Caco-2 (cell line): ENCODE data around the gene TENM4. TPM values are rescaled to one million over a fixed set of nuclear protein-coding genes. Genes with fewer than 3 reads are reported as not detected.

Source experiments
- BruUV-seq: library from RNA; stranded (reverse); fragments of 400-500 nt; replicated peaks from 2 replicates; lab custom pipeline; 2021; lab: Mats Ljungman, UMichigan
- CTCF ChIA-PET: fragments of 300-600 bp; sonication (Branson Sonifier 250); formaldehyde crosslinking; loops from one replicate; lab custom pipeline; 2022; ENCODE audit warnings: antibody characterized with exemption; lab: Charles Lee
- POLR2A ChIA-PET: fragments of 300-600 bp; sonication (Branson Sonifier 250); formaldehyde crosslinking; loops from one replicate; lab custom pipeline; 2022; ENCODE audit warnings: antibody characterized with exemption; lab: Charles Lee
- DNase-seq, 2 experiments: peaks; one replicate each; pipeline versions ENCODE4 v3.0.0 to v3.0.0-alpha.2; 2020 to 2022
- H3K27me3 ChIP-seq: replicated peaks from 2 replicates; pipeline ENCODE4 v1.6.0; 2011; ENCODE audit warnings: low read length; ENCODE audit not compliant: control insufficient read depth, insufficient read depth
- H3K36me3 ChIP-seq: 2 replicates; pipeline ENCODE4 v1.5.1; 2011; ENCODE audit warnings: low read length; ENCODE audit not compliant: control insufficient read depth, insufficient read depth
- H3K4me1 ChIP-seq: fragments of 250-450 bp; sonication (Bioruptor Pico); 2 replicates; pipeline ENCODE4 v1.5.1; 2020; ENCODE audit warnings: mild to moderate bottlenecking
- H3K4me3 ChIP-seq: 2 replicates; pipeline ENCODE4 v1.5.1; 2011; ENCODE audit warnings: low read depth, mild to moderate bottlenecking, control low read depth, low read length
- H3K9me3 ChIP-seq: fragments of 250-450 bp; sonication (Bioruptor Pico); 2 replicates; pipeline ENCODE4 v1.5.1; 2020; ENCODE audit warnings: mild to moderate bottlenecking, moderate library complexity
- H3K27ac Mint-ChIP-seq: one replicate; pipeline ENCODE4 v1.8.0; 2022; ENCODE audit warnings: mixed read lengths; ENCODE audit not compliant: unreplicated experiment
- H3K27me3 Mint-ChIP-seq: one replicate; pipeline ENCODE4 v1.8.0; 2022; ENCODE audit warnings: mixed read lengths; ENCODE audit not compliant: insufficient read depth, unreplicated experiment
- H3K36me3 Mint-ChIP-seq: one replicate; pipeline ENCODE4 v1.8.0; 2022; ENCODE audit warnings: mild to moderate bottlenecking, mixed read lengths; ENCODE audit not compliant: insufficient read depth, unreplicated experiment
- H3K4me1 Mint-ChIP-seq: one replicate; pipeline ENCODE4 v1.8.0; 2022; ENCODE audit warnings: low read depth, mixed read lengths; ENCODE audit not compliant: unreplicated experiment
- H3K4me3 Mint-ChIP-seq: one replicate; pipeline ENCODE4 v1.8.0; 2022; ENCODE audit warnings: mild to moderate bottlenecking, moderate library complexity, mixed read lengths; ENCODE audit not compliant: unreplicated experiment
- H3K9me3 Mint-ChIP-seq: one replicate; pipeline ENCODE4 v1.8.0; 2022; ENCODE audit warnings: mixed read lengths; ENCODE audit not compliant: unreplicated experiment
- intact Hi-C: fragments of 100-400 bp; cut with micrococcal nuclease; formaldehyde crosslinking; loops from one replicate; pipeline ENCODE4 v1.10.0; 2022; ENCODE audit not compliant: unreplicated experiment
- total RNA-seq: library from RNA; stranded (reverse); gene quantifications from 2 replicates; pipeline ENCODE4 v1.2.3, GENCODE V29; 2022
- TF ChIP-seq, protein P1 (sequence below), 2 experiments: fragments of 200-600 bp in 1 of 2; IDR thresholded peaks; 1 replicate in 1 of 2; 2 replicates in 1 of 2; pipeline versions ENCODE4 v1.5.1 to v1.8.0; 2011 to 2022; ENCODE audit warnings: antibody characterized with exemption in 1 of 2, control low read depth in 1 of 2, inconsistent platforms in 1 of 2, low read depth in 1 of 2, low read length in 1 of 2, mild to moderate bottlenecking in 1 of 2, moderate library complexity in 1 of 2; ENCODE audit not compliant: insufficient read depth in 1 of 2, severe bottlenecking in 1 of 2, unreplicated experiment in 1 of 2

The TENM4 gene
- total RNA-seq, 1 experiment from 2014 or later, result 1.1 TPM

- TF ChIP-seq, protein P1, sequence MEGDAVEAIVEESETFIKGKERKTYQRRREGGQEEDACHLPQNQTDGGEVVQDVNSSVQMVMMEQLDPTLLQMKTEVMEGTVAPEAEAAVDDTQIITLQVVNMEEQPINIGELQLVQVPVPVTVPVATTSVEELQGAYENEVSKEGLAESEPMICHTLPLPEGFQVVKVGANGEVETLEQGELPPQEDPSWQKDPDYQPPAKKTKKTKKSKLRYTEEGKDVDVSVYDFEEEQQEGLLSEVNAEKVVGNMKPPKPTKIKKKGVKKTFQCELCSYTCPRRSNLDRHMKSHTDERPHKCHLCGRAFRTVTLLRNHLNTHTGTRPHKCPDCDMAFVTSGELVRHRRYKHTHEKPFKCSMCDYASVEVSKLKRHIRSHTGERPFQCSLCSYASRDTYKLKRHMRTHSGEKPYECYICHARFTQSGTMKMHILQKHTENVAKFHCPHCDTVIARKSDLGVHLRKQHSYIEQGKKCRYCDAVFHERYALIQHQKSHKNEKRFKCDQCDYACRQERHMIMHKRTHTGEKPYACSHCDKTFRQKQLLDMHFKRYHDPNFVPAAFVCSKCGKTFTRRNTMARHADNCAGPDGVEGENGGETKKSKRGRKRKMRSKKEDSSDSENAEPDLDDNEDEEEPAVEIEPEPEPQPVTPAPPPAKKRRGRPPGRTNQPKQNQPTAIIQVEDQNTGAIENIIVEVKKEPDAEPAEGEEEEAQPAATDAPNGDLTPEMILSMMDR (IDR thresholded peaks at IDR 0.05; ENCODE audit: insufficient read depth in 1 of 2, low read depth in 1 of 2, low read length in 1 of 2, severe bottlenecking in 1 of 2, unreplicated experiment in 1 of 2), result no peak
- no peaks in the 10 kb centered on the region for H3K9me3 ChIP-seq
- no peaks in the 10 kb centered on the region for H3K36me3 ChIP-seq
- no peak overlapping the region for H3K27ac Mint-ChIP-seq
- no peak overlapping the region for H3K4me3 Mint-ChIP-seq
- peaks cover 2% of the 10 kb centered on the region for H3K27me3 ChIP-seq
- peaks cover 9% of the 10 kb centered on the region for H3K27me3 Mint-ChIP-seq
- no peak overlapping the region for H3K4me3 ChIP-seq
- H3K9me3 Mint-ChIP-seq, result no peaks in the 10 kb centered on the region
- no TSS peak for BruUV-seq
- no peak for DNase-seq
- POLR2A ChIA-PET, result no interaction called here
- intact Hi-C loops, result no loop called here
- no peaks in the 10 kb centered on the region for H3K4me1 Mint-ChIP-seq
- CTCF ChIA-PET, result no interaction called here
- H3K4me1 ChIP-seq, result no peaks in the 10 kb centered on the region
- no peaks in the 10 kb centered on the region for H3K36me3 Mint-ChIP-seq
These were observed 620.1 kb downstream of the TENM4 start for GRCh38 chr11:78820741-78821140.

DNA sequence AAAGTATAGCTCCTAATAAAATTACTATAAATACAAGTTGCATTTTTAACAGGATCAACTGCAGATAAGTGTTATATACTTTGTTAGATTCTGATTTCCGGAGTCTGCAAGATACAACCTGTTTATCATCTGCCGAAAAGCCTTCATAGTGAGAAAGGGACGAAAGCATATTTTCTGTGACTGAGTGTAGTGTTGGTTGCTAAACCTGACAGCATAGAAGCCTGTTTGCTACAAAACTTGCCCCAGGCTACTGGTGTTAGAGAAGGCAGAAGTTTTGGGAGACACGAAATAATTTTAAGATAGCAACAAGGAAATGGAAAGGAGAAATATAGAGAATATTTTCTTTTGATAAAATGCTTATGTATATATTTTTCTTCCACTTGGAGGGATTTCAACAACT, 622.6 kb downstream of the TENM4 start:
- intact Hi-C loops, result no loop called here
- Histone ChIP-seq H3K9me3 (no peaks in the 10 kb centered on the region), H3K36me3 (no peaks in the 10 kb centered on the region), H3K27me3 (no peaks in the 10 kb centered on the region; the same call in 1 of the 2 replicates), H3K4me1 (no peaks in the 10 kb centered on the region), H3K4me3 (no peak overlapping the region)
- DNase-seq, result no peak
- BruUV-seq, result no TSS peak
- CTCF ChIA-PET, result no interaction called here
- Mint-ChIP-seq H3K9me3 (no peaks in the 10 kb centered on the region), H3K4me1 (no peaks in the 10 kb centered on the region), H3K27ac (no peak overlapping the region), H3K4me3 (no peak overlapping the region), H3K36me3 (no peaks in the 10 kb centered on the region), H3K27me3 (peaks cover 9% of the 10 kb centered on the region)
- TF ChIP-seq, protein P1 (IDR thresholded peaks at IDR 0.05; ENCODE audit: insufficient read depth in 1 of 2, low read depth in 1 of 2, low read length in 1 of 2, severe bottlenecking in 1 of 2, unreplicated experiment in 1 of 2), result no peak
- POLR2A ChIA-PET, result no interaction called here

GRCh38 chr11:78815831-78816230, 625.0 kb downstream of the TENM4 start:
- no peaks in the 10 kb centered on the region for H3K36me3 Mint-ChIP-seq
- POLR2A ChIA-PET, result no interaction called here
- DNase-seq, result no peak
- no peak overlapping the region for H3K27ac Mint-ChIP-seq
- intact Hi-C loops, result no loop called here
- no peaks in the 10 kb centered on the region for H3K36me3 ChIP-seq
- CTCF ChIA-PET, result no interaction called here
- TF ChIP-seq, protein P1 (IDR thresholded peaks at IDR 0.05; ENCODE audit: insufficient read depth in 1 of 2, low read depth in 1 of 2, low read length in 1 of 2, severe bottlenecking in 1 of 2, unreplicated experiment in 1 of 2), result no peak
- H3K27me3 Mint-ChIP-seq, result peaks cover 7% of the 10 kb centered on the region
- no peaks in the 10 kb centered on the region for H3K9me3 Mint-ChIP-seq
- no peak overlapping the region for H3K4me3 Mint-ChIP-seq
- no peaks in the 10 kb centered on the region for H3K4me1 ChIP-seq
- H3K4me3 ChIP-seq, result no peak overlapping the region
- BruUV-seq, result no TSS peak
- H3K4me1 Mint-ChIP-seq, result peaks cover 7% of the 10 kb centered on the region
- no peaks in the 10 kb centered on the region for H3K9me3 ChIP-seq
- no peaks in the 10 kb centered on the region for H3K27me3 ChIP-seq
